ENCODE measurements around the gene CLIP1. TPM values are rescaled to one million over a fixed set of nuclear protein-coding genes. Genes with fewer than 3 reads are reported as not detected.

The CLIP1 gene
- total and polyA plus RNA-seq, 12 donors, result 36.3 to 135 (median 97.9) TPM

DNA sequence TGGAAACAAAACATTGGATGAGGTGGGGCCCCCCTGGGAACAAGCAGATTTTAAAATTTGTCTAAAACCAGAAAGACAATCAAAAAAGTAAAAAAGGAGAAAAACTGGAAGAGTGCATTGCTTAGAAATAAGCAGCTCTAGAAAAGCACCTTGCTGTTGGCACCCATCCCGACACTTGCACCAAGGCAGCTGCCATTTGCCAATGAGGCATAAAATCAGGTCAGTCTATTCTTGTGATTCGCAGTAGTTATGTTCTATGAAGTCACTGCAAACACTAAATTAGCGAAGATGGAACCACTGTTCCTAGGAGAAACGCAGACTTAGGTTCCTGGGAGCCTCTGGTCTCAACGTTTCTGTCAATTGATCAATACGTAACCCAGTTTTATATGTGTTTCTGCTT lies 172.4 kb downstream of the CLIP1 start:
- WGBS, 2 donors, result 95 to 96% methylated on average over 6 of the region's 6 CpGs

DNA sequence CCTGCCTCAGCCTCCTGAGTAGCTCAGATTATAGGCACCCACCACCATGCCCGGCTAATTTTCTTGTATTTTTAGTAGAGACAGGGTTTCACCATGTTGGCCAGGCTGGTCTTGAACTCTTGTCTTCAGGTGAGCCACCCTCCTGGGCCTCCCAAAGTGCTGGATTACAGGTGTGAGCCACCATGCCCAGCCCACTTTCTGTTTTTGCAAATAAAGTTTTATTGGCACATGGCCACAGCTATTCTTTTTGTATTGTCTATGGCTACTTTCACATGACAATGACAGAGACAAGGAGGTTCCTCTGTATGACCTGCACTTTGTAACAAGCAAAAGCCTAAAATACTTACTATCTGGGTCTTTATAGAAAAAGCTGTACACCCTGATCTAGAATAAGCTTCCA lies 176.9 kb downstream of the CLIP1 start:
- WGBS, 2 donors, result 93 to 100% methylated on average over 1 of the region's 1 CpG
- ATAC-seq, result no peak
- TF ChIP-seq, protein P1, sequence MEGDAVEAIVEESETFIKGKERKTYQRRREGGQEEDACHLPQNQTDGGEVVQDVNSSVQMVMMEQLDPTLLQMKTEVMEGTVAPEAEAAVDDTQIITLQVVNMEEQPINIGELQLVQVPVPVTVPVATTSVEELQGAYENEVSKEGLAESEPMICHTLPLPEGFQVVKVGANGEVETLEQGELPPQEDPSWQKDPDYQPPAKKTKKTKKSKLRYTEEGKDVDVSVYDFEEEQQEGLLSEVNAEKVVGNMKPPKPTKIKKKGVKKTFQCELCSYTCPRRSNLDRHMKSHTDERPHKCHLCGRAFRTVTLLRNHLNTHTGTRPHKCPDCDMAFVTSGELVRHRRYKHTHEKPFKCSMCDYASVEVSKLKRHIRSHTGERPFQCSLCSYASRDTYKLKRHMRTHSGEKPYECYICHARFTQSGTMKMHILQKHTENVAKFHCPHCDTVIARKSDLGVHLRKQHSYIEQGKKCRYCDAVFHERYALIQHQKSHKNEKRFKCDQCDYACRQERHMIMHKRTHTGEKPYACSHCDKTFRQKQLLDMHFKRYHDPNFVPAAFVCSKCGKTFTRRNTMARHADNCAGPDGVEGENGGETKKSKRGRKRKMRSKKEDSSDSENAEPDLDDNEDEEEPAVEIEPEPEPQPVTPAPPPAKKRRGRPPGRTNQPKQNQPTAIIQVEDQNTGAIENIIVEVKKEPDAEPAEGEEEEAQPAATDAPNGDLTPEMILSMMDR (IDR thresholded peaks at IDR 0.05), result no peak
- H3K27ac ChIP-seq, result peak overlapping the region in 1 of 10 donors; percentile 59
- peaks cover 0 to 87% (median 23%) of the 10 kb centered on the region in 9 donors for H3K36me3 ChIP-seq
- no peak for DNase-seq
- intact Hi-C loops (cut with DNase I), result no loop called here
- no peaks in the 10 kb centered on the region for H3K4me1 ChIP-seq
- H3K4me3 ChIP-seq, result peak overlapping the region in 1 of 10 donors; percentile 34
- no peaks in the 10 kb centered on the region for H3K9me3 ChIP-seq
- H3K27me3 ChIP-seq, result no peaks in the 10 kb centered on the region

More for the DNA sequence above, 172.4 kb downstream of the CLIP1 start:
- H3K4me1 ChIP-seq, result no peaks in the 10 kb centered on the region
- intact Hi-C loops (cut with DNase I), result no loop called here
- ATAC-seq, result no peak
- H3K36me3 ChIP-seq, result peaks cover 0 to 78% (median 19%) of the 10 kb centered on the region in 9 donors
- H3K4me3 ChIP-seq, result no peak overlapping the region
- H3K27me3 ChIP-seq, result no peaks in the 10 kb centered on the region
- no peak for DNase-seq
- H3K27ac ChIP-seq, result no peak overlapping the region
- TF ChIP-seq, protein P1 (IDR thresholded peaks at IDR 0.05), result no peak
- H3K9me3 ChIP-seq, result no peaks in the 10 kb centered on the region

DNA sequence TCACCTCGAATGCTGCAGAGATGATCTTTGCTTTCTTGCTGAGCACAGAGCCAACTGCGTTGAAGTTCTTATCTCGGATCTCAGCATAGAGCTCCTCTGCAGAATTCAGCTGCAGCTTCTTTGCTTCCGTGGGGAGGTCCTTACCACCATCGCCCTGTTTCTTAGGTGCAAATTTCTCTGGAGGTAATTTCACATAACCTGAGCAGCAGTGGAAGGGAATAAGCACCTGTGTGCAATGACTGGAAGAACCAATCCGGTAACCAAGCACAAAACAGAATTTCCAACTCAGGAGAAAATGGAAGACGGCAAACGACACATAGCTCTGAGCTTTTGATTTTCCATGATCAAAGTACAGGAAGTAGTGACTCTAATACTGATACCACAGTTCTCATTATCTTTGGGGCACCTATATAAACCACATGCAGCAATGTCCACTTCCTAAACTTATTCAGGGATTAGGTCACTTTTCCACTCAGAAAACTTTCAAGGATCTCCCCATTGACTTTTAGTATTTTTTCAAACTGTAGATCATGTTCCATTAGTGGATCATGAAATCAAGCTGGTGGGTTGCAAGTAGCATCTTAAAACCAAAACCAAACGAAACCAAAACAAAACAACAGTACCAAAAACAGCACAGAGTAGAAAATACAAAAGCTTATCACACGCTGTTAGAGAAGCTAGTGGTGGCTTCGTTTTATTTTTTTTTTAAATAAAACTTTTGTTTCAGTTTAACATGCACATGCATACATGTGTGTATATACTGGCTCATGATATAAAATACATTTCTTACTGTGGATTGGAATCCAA lies 177.7 kb downstream of the CLIP1 start:
- intact Hi-C loops (cut with DNase I), result no loop called here
- H3K36me3 ChIP-seq, result peaks cover 0 to 87% (median 17%) of the 10 kb centered on the region in 9 donors

DNA sequence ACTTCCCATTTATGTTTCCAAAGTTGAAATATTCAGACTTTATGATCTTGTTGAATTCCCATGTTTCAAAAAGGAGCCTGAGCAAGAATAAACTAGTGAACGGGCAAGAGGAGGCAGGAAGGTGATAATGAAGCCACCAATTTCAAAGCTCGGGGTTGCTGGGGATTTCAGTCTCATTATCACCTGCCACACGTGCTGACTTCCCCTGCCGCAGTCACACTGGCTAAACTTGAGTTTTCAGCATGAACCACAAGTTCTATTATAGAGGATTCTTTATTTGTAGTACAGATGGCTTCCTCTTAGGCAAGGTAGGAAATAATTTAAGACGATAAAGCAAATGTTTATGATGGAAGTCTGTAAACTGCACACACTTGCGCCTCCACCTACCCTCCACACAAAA lies 178.5 kb downstream of the CLIP1 start:
- Histone ChIP-seq H3K4me1 (no peaks in the 10 kb centered on the region), H3K9me3 (no peaks in the 10 kb centered on the region), H3K27ac (peak overlapping the region in 1 of 10 donors; percentile 59), H3K27me3 (no peaks in the 10 kb centered on the region), H3K36me3 (peaks cover 0 to 87% (median 10%) of the 10 kb centered on the region in 9 donors), H3K4me3 (peak overlapping the region in 1 of 10 donors; percentile 34)
- intact Hi-C loops (cut with DNase I), result no loop called here
- 79 to 80% methylated on average over 6 of the region's 6 CpGs for WGBS, 2 donors
- TF ChIP-seq, protein P1 (IDR thresholded peaks at IDR 0.05), result no peak
- ATAC-seq (no peak), DNase-seq (no peak)

More for the DNA sequence above, 177.7 kb downstream of the CLIP1 start:
- no peak for ATAC-seq
- Histone ChIP-seq H3K4me3 (peak overlapping the region in 1 of 10 donors; percentile 34), H3K27ac (peak overlapping the region in 1 of 10 donors; percentile 59), H3K4me1 (no peaks in the 10 kb centered on the region), H3K27me3 (no peaks in the 10 kb centered on the region), H3K9me3 (no peaks in the 10 kb centered on the region)
- TF ChIP-seq, protein P1 (IDR thresholded peaks at IDR 0.05), result no peak
- 82 to 85% methylated on average over 11 of the region's 11 CpGs for WGBS, 2 donors
- no peak for DNase-seq

Data from heart right ventricle (tissue), 16 donors.